HG02970 (cell line): Measurements from ENCODE around the gene USP43.
"Not testable (repeated sequence)": the region's sequence is repeated elsewhere in the genome, so short reads cannot be mapped to it uniquely, and the experiment has no call there.

Experiments
- ATAC-seq: cut with Tn5 transposase; IDR thresholded peaks from one replicate; pipeline ENCODE4 v1.9.1; 2021; ENCODE audit warnings: mild to moderate bottlenecking, moderate library complexity, moderate number of reproducible peaks; ENCODE audit not compliant: unreplicated experiment, low FRiP score

The USP43 gene

GRCh38 chr17:9648521-9649110 is 3.3 kb downstream of the USP43 start:
- ATAC-seq: no peak

GRCh38 chr17:9658593-9659211 is 13.4 kb downstream of the USP43 start:
- no peak for ATAC-seq

- ATAC-seq: no peak
Measured at GRCh38 chr17:9661027-9661426, 15.7 kb downstream of the USP43 start.

GRCh38 chr17:9663511-9663910 is 18.2 kb downstream of the USP43 start:
- not testable (repeated sequence) for ATAC-seq

- ATAC-seq: no peak
Measured at GRCh38 chr17:9666461-9667050, 21.2 kb downstream of the USP43 start.

- ATAC-seq: no peak
Measured at GRCh38 chr17:9668517-9668916, 23.2 kb downstream of the USP43 start.

- no peak for ATAC-seq
Measured at GRCh38 chr17:9669551-9670008, 24.3 kb downstream of the USP43 start.

- ATAC-seq: no peak
Measured at GRCh38 chr17:9670596-9670995, 25.3 kb downstream of the USP43 start.

GRCh38 chr17:9671559-9671958 is 26.2 kb downstream of the USP43 start:
- ATAC-seq: no peak

GRCh38 chr17:9672266-9672665 is 26.9 kb downstream of the USP43 start:
- ATAC-seq: no peak

GRCh38 chr17:9672691-9673090 is 27.4 kb downstream of the USP43 start:
- ATAC-seq: no peak

GRCh38 chr17:9676084-9676483 is 30.8 kb downstream of the USP43 start:
- ATAC-seq: no peak

GRCh38 chr17:9676820-9677310 is 31.5 kb downstream of the USP43 start:
- no peak for ATAC-seq

GRCh38 chr17:9677411-9677810 is 32.1 kb downstream of the USP43 start:
- no peak for ATAC-seq

- ATAC-seq: no peak
Measured at GRCh38 chr17:9677896-9678295, 32.6 kb downstream of the USP43 start.

- ATAC-seq: no peak
Measured at GRCh38 chr17:9684955-9685621, 39.8 kb downstream of the USP43 start.

- ATAC-seq: no peak
Measured at GRCh38 chr17:9693755-9694154, 48.4 kb downstream of the USP43 start.

- no peak for ATAC-seq
Measured at GRCh38 chr17:9696279-9697044, 51.1 kb downstream of the USP43 start.

- ATAC-seq: no peak
Measured at GRCh38 chr17:9700136-9700535, 54.8 kb downstream of the USP43 start.

GRCh38 chr17:9700754-9701476 is 55.6 kb downstream of the USP43 start:
- ATAC-seq: no peak
